UCSD-AML1 (cell line): ENCODE data around the gene R3HDML.

Experiments
- DNase-seq: peaks from one replicate; lab custom pipeline; 2025; ENCODE audit not compliant: unreplicated experiment; lab: John Stamatoyannopoulos, UW

Gene R3HDML

DNA sequence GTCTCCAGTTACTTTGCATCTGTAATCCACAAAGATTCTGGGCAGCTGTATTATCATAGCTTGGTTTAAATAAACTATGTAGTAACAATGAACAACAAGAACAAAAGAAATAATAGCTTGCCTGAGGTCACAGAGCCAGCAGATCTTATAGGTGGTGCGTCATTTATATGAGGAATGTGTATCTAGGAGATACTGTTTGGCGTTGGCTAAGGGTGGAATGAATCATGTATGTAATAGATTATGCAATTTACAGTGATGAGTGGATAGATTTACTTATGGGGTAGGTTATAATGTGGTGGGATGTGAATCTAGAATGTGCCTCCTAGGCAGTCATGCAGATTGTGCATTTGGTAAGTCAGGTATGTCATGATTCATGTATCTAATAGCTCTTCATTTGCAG, 61.5 kb downstream of the R3HDML start:
- DNase-seq = no peak

DNA sequence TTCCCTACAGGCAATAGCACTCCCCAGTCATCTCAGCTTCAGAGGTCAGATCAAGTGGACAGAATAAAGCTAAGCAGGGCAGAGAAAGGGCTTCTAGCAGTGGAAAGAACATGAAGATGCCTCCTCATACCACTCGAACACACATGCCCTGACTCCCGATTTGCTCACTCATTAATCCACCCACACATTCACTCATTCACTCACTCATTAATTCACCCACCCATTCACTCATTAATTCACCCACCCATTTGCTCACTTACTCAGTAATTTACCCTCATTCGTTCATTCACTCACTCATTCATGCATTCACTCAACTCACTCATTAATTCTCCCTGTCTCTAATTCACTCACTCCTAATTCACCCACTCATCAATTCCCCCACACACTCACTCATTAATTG, 62.6 kb downstream of the R3HDML start:
- no peak for DNase-seq

DNA sequence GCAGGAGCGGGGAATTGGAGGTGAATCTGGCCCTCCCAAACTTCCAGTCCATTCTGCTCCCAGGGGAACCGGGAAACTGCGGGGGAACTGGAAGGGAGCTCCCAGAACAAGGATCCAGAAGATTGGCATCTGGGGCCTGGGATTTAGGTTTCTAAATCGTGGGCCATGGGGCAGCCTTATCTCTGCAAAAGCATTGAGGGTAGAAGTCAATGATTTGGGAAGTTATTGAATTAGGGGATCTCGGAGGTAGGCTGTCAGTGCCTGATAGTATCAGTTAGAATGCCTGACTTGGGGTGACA, 63.8 kb downstream of the R3HDML start:
- DNase-seq = no peak
